Stomach (tissue), 9 donors: Measurements from ENCODE around the gene ZNF689. TPM values are rescaled to one million over a fixed set of nuclear protein-coding genes. Genes with fewer than 3 reads are reported as not detected.

Experiments
- DNase-seq, 2 donors: peaks; one replicate each; pipeline versions ENCODE4 v3.0.0 to v3.0.0-alpha.2; 2013 to 2019
- H3K27ac ChIP-seq, 5 donors: fragments of 200-600 bp in 4 of 5; sonication (generic) in 4 of 5; one replicate each; pipeline ENCODE4 v1.5.1; 2013 to 2019; ENCODE audit warnings: mild to moderate bottlenecking in 1 of 5, moderate library complexity in 1 of 5
- H3K27me3 ChIP-seq, 3 donors: fragments of 200-600 bp; sonication (generic); one replicate each; pipeline ENCODE4 v1.5.1; 2017 to 2019; ENCODE audit warnings: mixed run types in 1 of 3
- H3K36me3 ChIP-seq, 4 donors: fragments of 200-600 bp; sonication (generic); 1 replicate in 3 of 4; 2 replicates in 1 of 4; pipeline ENCODE4 v1.5.1; 2016 to 2019
- H3K4me1 ChIP-seq, 4 donors: fragments of 200-600 bp; sonication (generic); one replicate each; pipeline ENCODE4 v1.5.1; 2016 to 2019
- H3K4me3 ChIP-seq, 4 donors: fragments of 200-600 bp; sonication (generic) in 3 of 4; one replicate each; pipeline ENCODE4 v1.5.1; 2016 to 2019; ENCODE audit warnings: mild to moderate bottlenecking in 1 of 4
- H3K9me3 ChIP-seq, 4 donors: fragments of 200-600 bp; sonication (generic); one replicate each; pipeline ENCODE4 v1.5.1; 2016 to 2019
- CTCF ChIP-seq, 7 experiments: fragments of 450-650 bp in 4 of 7; fragments of 200-600 bp in 3 of 7; sonication (generic) in 3 of 7; IDR thresholded peaks; one replicate each; pipeline ENCODE4 v1.5.1; 2016 to 2019; ENCODE audit warnings: antibody characterized with exemption in 7 of 7, control low read depth in 2 of 7, mild to moderate bottlenecking in 1 of 7
- EP300 ChIP-seq: sonication (generic); formaldehyde crosslinking; IDR thresholded peaks from one replicate; pipeline ENCODE4 v1.6.1; 2017; ENCODE audit warnings: antibody characterized with exemption
- POLR2A ChIP-seq, 4 donors: fragments of 450-650 bp; IDR thresholded peaks; one replicate each; pipeline ENCODE4 v1.6.1; 2016; ENCODE audit warnings: antibody characterized with exemption in 4 of 4, control low read depth in 2 of 4, mild to moderate bottlenecking in 1 of 4, moderate library complexity in 1 of 4
- POLR2AphosphoS5 ChIP-seq, 3 donors: sonication (generic); formaldehyde crosslinking; IDR thresholded peaks; one replicate each; pipeline ENCODE4 v1.6.1; 2016; ENCODE audit warnings: antibody characterized with exemption in 3 of 3
- WGBS, 5 donors: extraction: QIAGEN DNeasy Blood & Tissue Kit in 3 of 5; methylation state at CpG; one replicate each; pipeline versions ENCODE4 v1.1.5 to v1.1.7; 2013 to 2018; 5-methylcytosine and 5-hydroxymethylcytosine counted together
- intact Hi-C: fragments of 100-400 bp; cut with DNase I; formaldehyde crosslinking; loops from one replicate; pipeline ENCODE4 v1.15.1; 2023; ENCODE audit warnings: low total_unique reads
- polyA plus RNA-seq, 3 donors: library from polyadenylated mRNA; stranded (reverse); fragments of 200-250 nt; gene quantifications; one replicate each; pipeline ENCODE4 v1.2.3, GENCODE V29; 2013
- total RNA-seq, 5 donors: library from RNA; depleted of rRNA; stranded (reverse); fragments of >200 nt; gene quantifications; one replicate each; pipeline versions ENCODE4 v1.1.0 to v1.2.3, GENCODE V29; 2014 to 2016
- donor health status: healthy with polysubstance abuse.
- donor health status: Bipolar disorder and iron deficiency.
- donor health status: healthy.

The ZNF689 gene
- total and polyA plus RNA-seq, 8 donors = 0.58 to 86.4 (median 4.1) TPM

GRCh38 chr16:30620169-30620568 is 10.0 kb upstream of the ZNF689 start:
- H3K27ac ChIP-seq = no peak overlapping the region
- no peak for TF ChIP-seq POLR2AphosphoS5 (IDR thresholded peaks at IDR 0.05)
- no peak for TF ChIP-seq EP300
- no peak for TF ChIP-seq CTCF (IDR thresholded peaks at IDR 0.05)
- TF ChIP-seq POLR2A (IDR thresholded peaks at IDR 0.05) = no peak
- no peaks in the 10 kb centered on the region for H3K9me3 ChIP-seq
- H3K36me3 ChIP-seq = no peaks in the 10 kb centered on the region
- DNase-seq = no peak
- peaks cover 0 to 20% (median 0%) of the 10 kb centered on the region in 3 donors for H3K27me3 ChIP-seq
- peaks cover 0 to 4% (median 0%) of the 10 kb centered on the region in 4 donors for H3K4me1 ChIP-seq
- 43 to 57% (median 55%) methylated on average over 3 of the region's 3 CpGs for WGBS, 5 donors
- H3K4me3 ChIP-seq = no peak overlapping the region
- intact Hi-C loops = no loop called here

- peaks cover 0 to 19% (median 0%) of the 10 kb centered on the region in 3 donors for H3K27me3 ChIP-seq
- no peak for DNase-seq
- intact Hi-C loops = no loop called here
- no peaks in the 10 kb centered on the region for H3K36me3 ChIP-seq
- no peak overlapping the region for H3K27ac ChIP-seq
- H3K9me3 ChIP-seq = no peaks in the 10 kb centered on the region
- peaks cover 0 to 4% (median 0%) of the 10 kb centered on the region in 4 donors for H3K4me1 ChIP-seq
- WGBS, 5 donors = 82 to 92% (median 86%) methylated on average over 5 of the region's 5 CpGs
- H3K4me3 ChIP-seq = no peak overlapping the region
- TF ChIP-seq CTCF (IDR thresholded peaks at IDR 0.05) = no peak
- TF ChIP-seq POLR2A (IDR thresholded peaks at IDR 0.05) = no peak
- no peak for TF ChIP-seq POLR2AphosphoS5 (IDR thresholded peaks at IDR 0.05)
- no peak for TF ChIP-seq EP300
Observed at GRCh38 chr16:30619638-30620037, 9.4 kb upstream of the ZNF689 start.

- no peaks in the 10 kb centered on the region for H3K9me3 ChIP-seq
- no peak for DNase-seq
- no peaks in the 10 kb centered on the region for H3K36me3 ChIP-seq
- intact Hi-C loops = no loop called here
- peaks cover 0 to 4% (median 0%) of the 10 kb centered on the region in 4 donors for H3K4me1 ChIP-seq
- H3K4me3 ChIP-seq = no peak overlapping the region
- WGBS, 5 donors = 80 to 90% (median 89%) methylated on average over 4 of the region's 4 CpGs
- no peak overlapping the region for H3K27ac ChIP-seq
- TF ChIP-seq POLR2A (IDR thresholded peaks at IDR 0.05) (no peak), EP300 (no peak), CTCF (IDR thresholded peaks at IDR 0.05) (no peak), POLR2AphosphoS5 (IDR thresholded peaks at IDR 0.05) (no peak)
- H3K27me3 ChIP-seq = peaks cover 0 to 15% (median 0%) of the 10 kb centered on the region in 3 donors
Observed at GRCh38 chr16:30619202-30619601, 9.0 kb upstream of the ZNF689 start.

GRCh38 chr16:30615358-30616091 is 5.3 kb upstream of the ZNF689 start:
- TF ChIP-seq EP300 = no peak
- peak in 5 of 7 experiments; percentile 5 to 62 (median 47) for TF ChIP-seq CTCF (IDR thresholded peaks at IDR 0.05)
- TF ChIP-seq POLR2A (IDR thresholded peaks at IDR 0.05) = no peak
- peak in 1 of 3 donors; percentile 39 for TF ChIP-seq POLR2AphosphoS5 (IDR thresholded peaks at IDR 0.05)
- no peak overlapping the region for H3K4me3 ChIP-seq
- no peaks in the 10 kb centered on the region for H3K27me3 ChIP-seq
- WGBS, 5 donors = 39 to 45% (median 43%) methylated on average over 12 of the region's 12 CpGs
- DNase-seq = peak; percentile 53 to 79
- H3K9me3 ChIP-seq = no peaks in the 10 kb centered on the region
- H3K4me1 ChIP-seq = peaks cover 0 to 8% (median 3%) of the 10 kb centered on the region in 4 donors
- H3K36me3 ChIP-seq = no peaks in the 10 kb centered on the region
- intact Hi-C loops = no loop called here
- no peak overlapping the region for H3K27ac ChIP-seq
